Activated CD8-positive, alpha-beta memory T cell treated with anti-CD3 and anti-CD28 coated beads for 36 hours (primary cell): Measurements from ENCODE around the gene ANK2. TPM values are rescaled to one million over a fixed set of nuclear protein-coding genes. Genes with fewer than 3 reads are reported as not detected.
"Not testable (repeated sequence)": the region's sequence is repeated elsewhere in the genome, so short reads cannot be mapped to it uniquely, and the experiment has no call there.

ENCODE experiments used
- CTCF ChIA-PET: fragments of 350-600 bp; sonication (Branson Sonifier 250); formaldehyde crosslinking; loops from one replicate; lab custom pipeline; 2021; ENCODE audit warnings: antibody characterized with exemption; lab: Charles Lee
- POLR2A ChIA-PET: fragments of 350-600 bp; sonication (Branson Sonifier 250); formaldehyde crosslinking; loops from one replicate; lab custom pipeline; 2021; ENCODE audit warnings: antibody characterized with exemption; lab: Charles Lee
- total RNA-seq, 2 experiments: library from RNA; stranded (reverse); gene quantifications; one replicate each; pipeline ENCODE4 v1.2.3, GENCODE V29; 2021

Gene ANK2
- total RNA-seq, 2 experiments from 2014 or later: 0.55 to 0.63 TPM

DNA sequence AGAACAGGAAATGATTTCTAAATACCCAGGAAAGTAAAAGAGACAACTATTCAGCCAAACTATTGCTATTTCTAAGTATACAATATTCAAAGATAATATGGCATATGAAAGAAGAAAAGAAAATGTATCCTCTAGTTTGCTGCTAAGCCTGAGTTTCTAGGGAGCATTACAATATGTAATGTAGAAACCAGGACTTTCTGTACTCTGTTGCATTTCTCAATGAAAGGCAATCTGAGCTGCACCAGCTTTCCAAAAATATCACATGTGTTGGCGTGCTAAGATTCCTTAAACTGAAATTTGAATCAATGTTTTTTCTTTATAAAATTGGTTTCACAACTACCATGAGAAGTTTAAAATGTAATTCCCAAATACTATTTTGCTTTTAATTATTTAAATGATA, 129.6 kb downstream of the ANK2 start:
- CTCF ChIA-PET: interaction anchor here (0.9 kb wide), 1 partner anchor 32 kb away, joined by 3 read pairs; no protein-coding TSS in a partner anchor
- POLR2A ChIA-PET: no interaction called here

DNA sequence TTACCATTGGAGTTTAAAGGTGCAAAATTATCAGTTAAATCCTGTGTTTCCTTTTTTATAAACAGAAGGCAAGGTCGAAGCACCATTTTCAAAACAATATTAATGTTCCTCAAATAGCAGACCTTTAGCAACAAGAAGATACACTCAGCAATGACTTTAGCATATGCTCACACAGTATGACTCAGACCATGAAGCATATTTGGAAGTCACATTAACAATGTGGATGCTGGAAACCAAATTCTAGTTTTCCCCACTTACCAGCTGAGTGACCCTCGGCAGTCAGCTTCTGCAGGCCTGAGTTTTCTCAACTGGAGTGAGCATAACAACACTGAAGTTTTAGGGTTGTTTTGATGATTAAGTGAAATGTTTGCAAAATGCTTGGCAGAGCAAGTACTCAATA, 130.5 kb downstream of the ANK2 start:
- CTCF ChIA-PET: no interaction called here
- POLR2A ChIA-PET: no interaction called here

GRCh38 chr4:113181289-113182007, 132.0 kb downstream of the ANK2 start:
- ChIA-PET CTCF (no interaction called here), POLR2A (no interaction called here)

GRCh38 chr4:113183032-113183605, 133.7 kb downstream of the ANK2 start:
- ChIA-PET POLR2A (no interaction called here), CTCF (no interaction called here)

DNA sequence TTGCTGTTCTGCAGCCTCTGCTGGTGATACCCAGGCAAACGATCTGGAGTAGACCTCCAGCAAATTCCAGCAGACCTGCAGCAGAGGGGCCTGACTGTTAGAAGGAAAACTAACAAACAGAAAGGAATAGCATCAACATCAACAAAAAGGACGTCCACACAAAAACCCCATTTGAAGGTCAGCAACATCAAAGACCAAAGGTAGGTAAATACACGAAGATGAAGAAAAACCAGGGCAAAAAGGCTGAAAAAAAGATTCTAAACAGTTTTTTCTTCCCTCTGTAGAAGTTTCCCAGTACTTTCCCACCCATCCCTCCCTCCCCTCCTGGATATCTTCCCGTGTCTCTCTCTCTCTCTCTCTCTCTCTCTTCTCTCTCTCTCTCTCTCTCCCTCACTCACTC, 136.8 kb downstream of the ANK2 start:
- CTCF ChIA-PET, POLR2A ChIA-PET: not testable (repeated sequence)

DNA sequence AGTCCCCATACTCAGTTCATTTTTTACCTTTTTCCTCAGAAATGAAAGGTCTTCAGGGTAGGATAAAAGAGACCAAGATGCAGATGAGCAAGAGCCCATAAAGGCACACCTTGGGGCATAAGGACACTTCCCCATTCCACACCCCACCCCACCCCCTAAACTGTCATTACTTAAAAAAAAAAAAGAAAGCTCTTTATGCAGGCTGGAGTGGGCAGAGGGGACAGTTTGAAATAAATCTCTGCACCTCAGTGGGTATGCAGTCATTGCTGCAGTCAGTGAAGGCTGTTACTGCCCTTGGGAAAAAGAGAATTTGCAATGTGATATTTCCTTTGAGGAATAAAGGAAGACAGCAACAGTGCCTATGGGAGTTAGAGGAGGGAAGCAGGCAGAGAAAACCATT, 137.5 kb downstream of the ANK2 start:
- ChIA-PET POLR2A (no interaction called here), CTCF (no interaction called here)

- ChIA-PET POLR2A (no interaction called here), CTCF (no interaction called here)
Observed at GRCh38 chr4:113187358-113187757, 137.9 kb downstream of the ANK2 start.

- ChIA-PET POLR2A (no interaction called here), CTCF (no interaction called here)
Observed at GRCh38 chr4:113189546-113189945, 140.1 kb downstream of the ANK2 start.

- ChIA-PET CTCF (no interaction called here), POLR2A (no interaction called here)
Observed at GRCh38 chr4:113209153-113209552, 159.7 kb downstream of the ANK2 start.

DNA sequence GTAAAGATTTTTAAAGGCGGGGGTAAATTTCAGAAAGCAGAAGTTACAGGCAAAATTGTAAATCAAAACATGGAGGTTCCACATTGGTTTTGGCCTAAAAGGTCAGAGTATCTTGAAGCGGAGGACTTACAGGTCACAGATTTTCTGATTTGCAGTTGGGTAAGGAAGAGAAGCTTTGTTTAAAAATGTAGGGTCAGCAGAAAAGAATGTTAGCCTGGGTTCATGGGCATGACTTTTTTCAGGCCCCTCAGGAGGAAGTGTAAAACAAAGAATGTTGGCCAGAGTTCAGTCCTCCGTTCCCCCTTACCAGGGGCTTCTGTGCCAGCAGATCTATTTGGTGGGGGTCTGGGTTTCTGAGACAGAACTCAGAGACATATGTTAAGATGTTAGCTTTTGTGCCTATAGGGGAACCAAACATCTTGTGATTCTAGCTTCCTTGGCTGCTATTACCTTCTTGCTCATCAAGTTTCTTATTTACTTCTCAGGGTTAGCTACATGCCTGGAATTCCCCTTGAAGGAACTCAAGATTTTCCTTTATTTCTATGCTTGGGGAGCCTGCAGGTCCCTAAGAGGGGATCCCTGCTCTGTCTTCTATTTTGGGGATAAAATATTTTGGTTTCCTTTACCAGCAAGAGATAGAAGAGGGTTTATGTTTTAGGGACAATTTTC, 160.3 kb downstream of the ANK2 start:
- ChIA-PET POLR2A (no interaction called here), CTCF (no interaction called here)

DNA sequence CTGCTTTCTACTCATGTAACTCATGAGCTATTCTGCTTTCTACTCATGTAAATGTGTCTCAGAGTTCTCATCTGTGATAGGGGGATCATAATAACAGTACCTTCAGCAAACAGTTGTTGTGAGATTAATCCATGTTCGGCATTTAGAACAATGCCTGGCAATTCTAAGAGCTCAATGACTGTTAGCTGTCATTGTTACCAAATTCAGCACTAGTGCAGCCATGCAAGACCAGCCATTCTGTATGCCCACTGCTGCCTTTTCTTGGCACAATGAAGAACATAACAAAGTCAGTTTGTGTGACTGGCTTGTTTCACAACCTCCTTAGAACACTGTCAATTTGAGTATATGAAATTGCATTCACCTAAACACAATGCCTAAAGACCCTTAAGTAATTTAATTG, 163.2 kb downstream of the ANK2 start:
- ChIA-PET CTCF (no interaction called here), POLR2A (no interaction called here)

- ChIA-PET CTCF (interaction anchor here (0.6 kb wide), 1 partner anchor 459 kb away, joined by 3 read pairs; no protein-coding TSS in a partner anchor), POLR2A (no interaction called here)
Observed at GRCh38 chr4:113221990-113222389, 172.5 kb downstream of the ANK2 start.

GRCh38 chr4:113222471-113222870, 173.0 kb downstream of the ANK2 start:
- ChIA-PET POLR2A (no interaction called here), CTCF (interaction anchor here (0.6 kb wide), 1 partner anchor 460 kb away, joined by 3 read pairs; no protein-coding TSS in a partner anchor)

DNA sequence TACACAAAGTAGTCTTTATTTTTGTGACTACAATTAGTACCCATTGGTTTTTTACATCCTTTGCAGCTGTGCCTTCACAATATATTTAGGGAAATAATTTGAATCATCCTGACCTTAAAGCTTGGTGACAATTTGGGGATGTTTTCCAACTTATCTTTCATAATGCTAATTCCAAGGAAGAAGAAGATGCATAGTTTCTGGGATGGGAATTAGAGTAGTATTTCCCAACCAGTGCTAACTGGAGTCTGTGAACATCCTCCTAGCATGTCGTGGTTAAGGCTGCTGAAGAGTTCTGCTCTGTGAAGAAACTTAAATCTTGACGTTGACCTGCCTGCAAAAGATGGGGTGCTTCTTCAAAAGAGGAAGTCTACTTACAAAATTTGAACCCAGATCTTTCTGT, 173.5 kb downstream of the ANK2 start:
- CTCF ChIA-PET: no interaction called here
- POLR2A ChIA-PET: no interaction called here

- ChIA-PET CTCF (no interaction called here), POLR2A (no interaction called here)
Observed at GRCh38 chr4:113232194-113232593, 182.7 kb downstream of the ANK2 start.

- POLR2A ChIA-PET: no interaction called here
- CTCF ChIA-PET: no interaction called here
Observed at GRCh38 chr4:113236916-113237315, 187.5 kb downstream of the ANK2 start.

- ChIA-PET CTCF (no interaction called here), POLR2A (no interaction called here)
Observed at GRCh38 chr4:113243312-113243711, 193.9 kb downstream of the ANK2 start.

DNA sequence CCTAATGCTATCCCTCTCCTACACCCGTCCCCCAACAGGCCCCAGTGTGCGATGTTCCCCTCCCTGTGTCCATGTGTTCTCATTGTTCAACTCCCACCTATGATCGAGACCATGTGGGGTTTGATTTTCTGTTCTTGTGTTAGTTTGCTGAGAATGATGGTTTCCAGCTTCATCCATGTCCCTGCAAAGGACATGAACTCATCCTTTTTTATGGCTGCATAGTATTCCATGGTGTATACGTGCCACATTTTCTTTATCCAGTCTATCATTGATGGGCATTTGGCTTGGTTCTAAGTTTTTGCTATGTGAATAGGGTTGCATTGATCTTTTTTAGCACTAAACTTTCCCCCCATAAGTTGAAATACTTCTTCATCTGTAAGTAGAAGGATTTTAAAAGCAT, 195.3 kb downstream of the ANK2 start:
- CTCF ChIA-PET: not testable (repeated sequence)

GRCh38 chr4:113248320-113248719, 198.9 kb downstream of the ANK2 start:
- CTCF ChIA-PET: no interaction called here
- POLR2A ChIA-PET: no interaction called here

More for the DNA sequence above, 195.3 kb downstream of the ANK2 start:
- POLR2A ChIA-PET: not testable (repeated sequence)

GRCh38 chr4:113255628-113256027, 206.2 kb downstream of the ANK2 start:
- CTCF ChIA-PET: no interaction called here
- POLR2A ChIA-PET: no interaction called here

DNA sequence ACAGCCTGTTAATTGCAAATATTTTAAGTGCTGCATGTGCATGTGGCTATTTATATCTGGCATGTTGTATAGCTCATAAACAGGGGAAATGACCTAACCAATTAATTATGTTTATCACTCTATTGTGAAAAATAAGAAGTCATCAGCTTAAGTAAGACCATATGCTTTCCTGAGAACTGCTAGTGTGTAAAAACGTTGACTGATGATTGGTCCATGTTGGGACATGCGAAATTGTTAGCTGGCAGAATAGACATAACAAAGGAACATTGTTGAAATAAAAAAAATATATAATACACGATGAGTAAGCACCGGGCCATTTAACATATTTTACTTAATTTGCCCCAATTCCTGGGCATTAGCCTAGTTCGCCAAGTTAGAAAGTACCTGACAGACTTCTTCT, 207.5 kb downstream of the ANK2 start:
- CTCF ChIA-PET: interaction anchor here (0.5 kb wide), 1 partner anchor 79 kb away, joined by 3 read pairs; no protein-coding TSS in a partner anchor
- POLR2A ChIA-PET: no interaction called here
